Mucosa of rectum (tissue), 2 donors: Measurements from ENCODE around the gene TMEM81.

Experiments used
- H3K27ac ChIP-seq, 2 donors: one replicate each; pipeline ENCODE4 v1.7.0; 2013; ENCODE audit warnings: inconsistent platforms in 2 of 2, low read depth in 2 of 2, low read length in 2 of 2
- H3K27me3 ChIP-seq, 2 donors: one replicate each; pipeline ENCODE4 v1.7.0; 2013; ENCODE audit warnings: low read length in 2 of 2; ENCODE audit not compliant: control insufficient read depth in 2 of 2, insufficient read depth in 2 of 2
- H3K36me3 ChIP-seq, 2 donors: one replicate each; pipeline ENCODE4 v1.7.0; 2013; ENCODE audit warnings: low read length in 2 of 2; ENCODE audit not compliant: control insufficient read depth in 2 of 2, insufficient read depth in 2 of 2
- H3K4me1 ChIP-seq, 2 donors: one replicate each; pipeline ENCODE4 v1.7.0; 2013; ENCODE audit warnings: low read length in 2 of 2, mild to moderate bottlenecking in 1 of 2; ENCODE audit not compliant: control insufficient read depth in 2 of 2, insufficient read depth in 2 of 2
- H3K4me3 ChIP-seq, 2 donors: one replicate each; pipeline ENCODE4 v1.7.0; 2013; ENCODE audit warnings: low read length in 2 of 2
- H3K9ac ChIP-seq, 2 donors: one replicate each; pipeline ENCODE4 v1.7.0; 2013; ENCODE audit warnings: low read length in 2 of 2, low read depth in 1 of 2, mild to moderate bottlenecking in 1 of 2
- H3K9me3 ChIP-seq, 2 donors: one replicate each; pipeline ENCODE4 v1.7.0; 2013; ENCODE audit warnings: low read length in 2 of 2; ENCODE audit not compliant: control insufficient read depth in 2 of 2
- donor health status: healthy.
- donor health status: Normal muscosa, but diverticular disease.

Gene TMEM81

GRCh38 chr1:205041998-205042910 lies 42.0 kb downstream of the TMEM81 start:
- Histone ChIP-seq H3K27me3 (peaks cover 30 to 33% of the 10 kb centered on the region in 2 donors), H3K9ac (no peak overlapping the region), H3K9me3 (no peaks in the 10 kb centered on the region), H3K4me1 (no peaks in the 10 kb centered on the region), H3K4me3 (no peak overlapping the region), H3K27ac (no peak overlapping the region), H3K36me3 (no peaks in the 10 kb centered on the region)

DNA sequence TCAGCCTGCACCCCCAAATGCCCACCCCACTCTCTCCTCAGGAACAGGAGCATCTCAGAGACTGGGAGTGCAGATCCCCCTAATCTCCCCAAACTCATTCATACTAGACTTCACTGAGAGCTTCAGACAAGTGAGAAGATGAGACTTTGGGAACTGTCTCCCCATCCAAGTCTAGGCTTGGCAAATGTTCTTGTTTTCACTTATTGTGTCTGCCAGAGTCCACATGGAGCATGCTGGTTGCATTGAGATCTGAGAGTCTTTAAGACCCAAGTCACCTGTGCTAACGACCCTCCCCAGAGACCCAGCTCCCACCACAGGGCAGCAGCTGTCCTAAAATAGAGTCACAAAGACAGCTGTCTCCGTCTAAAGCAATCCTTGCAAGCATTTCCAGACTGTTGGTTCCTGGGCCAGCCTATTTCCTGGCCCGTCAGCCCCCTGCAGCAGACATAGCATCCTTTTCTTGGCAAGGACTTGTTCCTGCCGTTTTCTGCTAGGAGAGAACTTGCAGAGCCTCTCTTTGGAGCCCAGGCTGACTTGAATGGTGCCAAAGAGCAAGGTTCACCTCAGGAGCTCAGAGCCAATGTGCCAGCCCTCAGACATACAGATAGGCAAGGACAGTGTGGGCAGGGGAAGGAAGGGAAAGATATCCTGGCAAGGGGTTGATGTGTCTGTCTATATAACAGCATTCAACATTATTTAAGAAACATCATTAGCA lies 43.1 kb downstream of the TMEM81 start:
- Histone ChIP-seq H3K9ac (no peak overlapping the region), H3K36me3 (no peaks in the 10 kb centered on the region), H3K9me3 (no peaks in the 10 kb centered on the region), H3K4me3 (no peak overlapping the region), H3K4me1 (no peaks in the 10 kb centered on the region), H3K27ac (no peak overlapping the region), H3K27me3 (peaks cover 30 to 31% of the 10 kb centered on the region in 2 donors)

GRCh38 chr1:205038132-205038786 lies 46.0 kb downstream of the TMEM81 start:
- H3K4me3 ChIP-seq: no peak overlapping the region
- H3K4me1 ChIP-seq: no peaks in the 10 kb centered on the region
- H3K9me3 ChIP-seq: no peaks in the 10 kb centered on the region
- H3K27ac ChIP-seq: no peak overlapping the region
- H3K36me3 ChIP-seq: no peaks in the 10 kb centered on the region
- no peak overlapping the region for H3K9ac ChIP-seq
- H3K27me3 ChIP-seq: peaks cover 8 to 21% of the 10 kb centered on the region in 2 donors

GRCh38 chr1:205037539-205037938 lies 46.7 kb downstream of the TMEM81 start:
- Histone ChIP-seq H3K4me1 (no peaks in the 10 kb centered on the region), H3K36me3 (no peaks in the 10 kb centered on the region), H3K9me3 (no peaks in the 10 kb centered on the region), H3K4me3 (no peak overlapping the region), H3K9ac (no peak overlapping the region), H3K27me3 (peaks cover 7 to 21% of the 10 kb centered on the region in 2 donors), H3K27ac (no peak overlapping the region)
